Smooth muscle cell (in vitro differentiated cells): ENCODE results near the gene PSMC2. TPM values are rescaled to one million over a fixed set of nuclear protein-coding genes. Genes with fewer than 3 reads are reported as not detected.

Experiments used
- DNase-seq: peaks from one replicate; lab custom pipeline; 2025; ENCODE audit not compliant: unreplicated experiment; lab: John Stamatoyannopoulos, UW
- H2AFZ ChIP-seq: fragments of 200-600 bp; sonication (generic); 2 replicates; pipeline ENCODE4 v1.6.0; 2016; ENCODE audit warnings: antibody characterized with exemption, low read depth, mild to moderate bottlenecking
- H3F3A ChIP-seq: fragments of 200-600 bp; sonication (generic); 2 replicates; pipeline ENCODE4 v1.6.0; 2017; ENCODE audit warnings: antibody characterized with exemption, low read depth
- H3K27ac ChIP-seq: fragments of 200-600 bp; sonication (generic); 2 replicates; pipeline ENCODE4 v1.5.1; 2016; ENCODE audit warnings: low read depth, mild to moderate bottlenecking
- H3K27me3 ChIP-seq: fragments of 200-600 bp; sonication (generic); 2 replicates; pipeline ENCODE4 v1.6.1; 2016; ENCODE audit warnings: low read depth, mild to moderate bottlenecking
- H3K36me3 ChIP-seq: fragments of 200-600 bp; sonication (generic); 2 replicates; pipeline ENCODE4 v1.5.1; 2016; ENCODE audit warnings: low read depth
- H3K4me1 ChIP-seq: fragments of 200-600 bp; sonication (generic); 2 replicates; pipeline ENCODE4 v1.5.1; 2016; ENCODE audit warnings: low read depth
- H3K4me2 ChIP-seq: fragments of 200-600 bp; sonication (generic); 2 replicates; pipeline ENCODE4 v1.6.0; 2016; ENCODE audit warnings: mild to moderate bottlenecking
- H3K4me3 ChIP-seq: fragments of 200-600 bp; sonication (generic); 2 replicates; pipeline ENCODE4 v1.5.1; 2016; ENCODE audit warnings: mild to moderate bottlenecking
- H3K79me2 ChIP-seq: fragments of 200-600 bp; sonication (generic); 2 replicates; pipeline ENCODE4 v1.6.0; 2016; ENCODE audit warnings: low read depth, mild to moderate bottlenecking
- H3K9ac ChIP-seq: fragments of 200-600 bp; sonication (generic); 2 replicates; pipeline ENCODE4 v1.6.0; 2016; ENCODE audit warnings: low read depth
- H3K9me3 ChIP-seq: fragments of 200-600 bp; sonication (generic); replicated peaks from 2 replicates; pipeline ENCODE4 v1.5.1; 2016; ENCODE audit warnings: low read depth
- H4K20me1 ChIP-seq: fragments of 200-600 bp; sonication (generic); 2 replicates; pipeline ENCODE4 v1.6.0; 2016; ENCODE audit warnings: low read depth
- CTCF ChIP-seq: fragments of 200-600 bp; sonication (generic); IDR thresholded peaks from 2 replicates; pipeline ENCODE4 v1.5.1; 2017; ENCODE audit warnings: borderline replicate concordance, mild to moderate bottlenecking, antibody characterized with exemption; ENCODE audit not compliant: insufficient read depth, poor library complexity, severe bottlenecking
- WGBS: methylation state at CpG from one replicate; pipeline ENCODE4 v1.1.7; 2016; ENCODE audit warnings: low lambda C conversion rate; 5-methylcytosine and 5-hydroxymethylcytosine counted together
- polyA plus RNA-seq: library from polyadenylated mRNA; unstranded; fragments of >200 nt; fragmentation: Nextera tagmentation; extraction: Ambion mirVana; gene quantifications from 2 replicates; pipeline ENCODE4 v1.2.1, GENCODE V29; 2016
- total RNA-seq: library from RNA; depleted of rRNA; stranded (reverse); fragments of >200 nt; gene quantifications from 2 replicates; pipeline ENCODE4 v1.2.3, GENCODE V29; 2014

Gene PSMC2
- total and polyA plus RNA-seq, 2 experiments from 2014 or later: 129 to 150 TPM

GRCh38 chr7:103346396-103346795, 1.0 kb upstream of the PSMC2 start:
- no peak overlapping the region for H3K4me3 ChIP-seq
- peaks cover 31% of the 10 kb centered on the region for H3K4me1 ChIP-seq
- H3K36me3 ChIP-seq: peaks cover 5% of the 10 kb centered on the region
- no peaks in the 10 kb centered on the region for H3K27me3 ChIP-seq
- no peak for DNase-seq
- H3F3A ChIP-seq: no peaks in the 10 kb centered on the region
- peaks cover 33% of the 10 kb centered on the region for H4K20me1 ChIP-seq
- H3K9ac ChIP-seq: no peak overlapping the region
- H3K27ac ChIP-seq: no peak overlapping the region
- no peak for TF ChIP-seq CTCF
- H3K4me2 ChIP-seq: no peak overlapping the region
- H2AFZ ChIP-seq: no peak overlapping the region
- 93% methylated on average over 5 of the region's 5 CpGs for WGBS
- peaks cover 79% of the 10 kb centered on the region for H3K79me2 ChIP-seq
- H3K9me3 ChIP-seq: no peaks in the 10 kb centered on the region

- H3K4me2 ChIP-seq: peak overlapping the region; percentile 93
- H3K27me3 ChIP-seq: no peaks in the 10 kb centered on the region
- no peaks in the 10 kb centered on the region for H3K9me3 ChIP-seq
- DNase-seq: no peak
- H3K79me2 ChIP-seq: peaks cover 79% of the 10 kb centered on the region
- H3K4me1 ChIP-seq: peaks cover 24% of the 10 kb centered on the region
- H4K20me1 ChIP-seq: peaks cover 54% of the 10 kb centered on the region
- no peak for TF ChIP-seq CTCF
- no peak overlapping the region for H3K27ac ChIP-seq
- peak overlapping the region; percentile 74 for H3K4me3 ChIP-seq
- H3F3A ChIP-seq: no peaks in the 10 kb centered on the region
- peak overlapping the region; percentile 94 for H3K9ac ChIP-seq
- WGBS: 27% methylated on average over 13 of the region's 13 CpGs
- H3K36me3 ChIP-seq: peaks cover 3% of the 10 kb centered on the region
- H2AFZ ChIP-seq: no peak overlapping the region
Measured at GRCh38 chr7:103348452-103348851, 1.0 kb downstream of the PSMC2 start.

GRCh38 chr7:103348959-103349358, 1.5 kb downstream of the PSMC2 start:
- Histone ChIP-seq H3K27me3 (no peaks in the 10 kb centered on the region), H3K4me2 (peak overlapping the region; percentile 93), H3K4me1 (peaks cover 20% of the 10 kb centered on the region), H3K9ac (peak overlapping the region; percentile 94), H4K20me1 (peaks cover 59% of the 10 kb centered on the region), H2AFZ (no peak overlapping the region), H3K36me3 (peaks cover 6% of the 10 kb centered on the region), H3K4me3 (peak overlapping the region; percentile 74), H3K9me3 (no peaks in the 10 kb centered on the region), H3K27ac (no peak overlapping the region), H3F3A (no peaks in the 10 kb centered on the region), H3K79me2 (peaks cover 79% of the 10 kb centered on the region)
- no peak for TF ChIP-seq CTCF
- no peak for DNase-seq
- 81% methylated on average over 2 of the region's 2 CpGs for WGBS

- DNase-seq: no peak
- Histone ChIP-seq H3K9ac (no peak overlapping the region), H4K20me1 (peaks cover 67% of the 10 kb centered on the region), H3K4me1 (peaks cover 19% of the 10 kb centered on the region), H3K4me3 (no peak overlapping the region), H3K27ac (no peak overlapping the region), H3F3A (no peaks in the 10 kb centered on the region), H3K79me2 (peaks cover 79% of the 10 kb centered on the region), H3K4me2 (peak overlapping the region; percentile 37), H2AFZ (no peak overlapping the region), H3K27me3 (no peaks in the 10 kb centered on the region), H3K9me3 (no peaks in the 10 kb centered on the region), H3K36me3 (peaks cover 11% of the 10 kb centered on the region)
- WGBS: 100% methylated on average over 1 of the region's 1 CpG
- no peak for TF ChIP-seq CTCF
Measured at GRCh38 chr7:103349805-103350204, 2.4 kb downstream of the PSMC2 start.
